HG02588 (cell line): ENCODE results near the gene BRWD1.
"Not testable (repeated sequence)": the region's sequence is repeated elsewhere in the genome, so short reads cannot be mapped to it uniquely, and the experiment has no call there.

Source experiments
- ATAC-seq: cut with Tn5 transposase; IDR thresholded peaks from one replicate; pipeline ENCODE4 v1.9.1; 2021; ENCODE audit warnings: mild to moderate bottlenecking, moderate library complexity; ENCODE audit not compliant: unreplicated experiment

Gene BRWD1

GRCh38 chr21:39176271-39176709, 137.1 kb downstream of the BRWD1 start:
- ATAC-seq, result no peak

- no peak for ATAC-seq
Measured at GRCh38 chr21:39175665-39176064, 137.8 kb downstream of the BRWD1 start.

- ATAC-seq, result no peak
Measured at GRCh38 chr21:39175154-39175553, 138.3 kb downstream of the BRWD1 start.

GRCh38 chr21:39173716-39174680, 139.4 kb downstream of the BRWD1 start:
- ATAC-seq, result no peak

GRCh38 chr21:39169906-39170305, 143.5 kb downstream of the BRWD1 start:
- no peak for ATAC-seq

GRCh38 chr21:39168800-39169199, 144.6 kb downstream of the BRWD1 start:
- no peak for ATAC-seq

- no peak for ATAC-seq
Measured at GRCh38 chr21:39164523-39164922, 148.9 kb downstream of the BRWD1 start.

- ATAC-seq, result no peak
Measured at GRCh38 chr21:39161064-39161463, 152.4 kb downstream of the BRWD1 start.

GRCh38 chr21:39159342-39160063, 153.9 kb downstream of the BRWD1 start:
- ATAC-seq, result no peak

GRCh38 chr21:39157241-39157640, 156.2 kb downstream of the BRWD1 start:
- not testable (repeated sequence) for ATAC-seq

- no peak for ATAC-seq
Measured at GRCh38 chr21:39156024-39156423, 157.4 kb downstream of the BRWD1 start.

- no peak for ATAC-seq
Measured at GRCh38 chr21:39155578-39155977, 157.9 kb downstream of the BRWD1 start.

- no peak for ATAC-seq
Measured at GRCh38 chr21:39153842-39154241, 159.6 kb downstream of the BRWD1 start.

GRCh38 chr21:39153373-39153772, 160.1 kb downstream of the BRWD1 start:
- ATAC-seq, result no peak

- ATAC-seq, result no peak
Measured at GRCh38 chr21:39152271-39152670, 161.2 kb downstream of the BRWD1 start.

GRCh38 chr21:39150877-39151276, 162.6 kb downstream of the BRWD1 start:
- ATAC-seq, result no peak

- no peak for ATAC-seq
Measured at GRCh38 chr21:39150316-39150715, 163.1 kb downstream of the BRWD1 start.

GRCh38 chr21:39149882-39150281, 163.6 kb downstream of the BRWD1 start:
- no peak for ATAC-seq

GRCh38 chr21:39148975-39149374, 164.5 kb downstream of the BRWD1 start:
- no peak for ATAC-seq

- ATAC-seq, result no peak
Measured at GRCh38 chr21:39144191-39144590, 169.2 kb downstream of the BRWD1 start.

- no peak for ATAC-seq
Measured at GRCh38 chr21:39142972-39143371, 170.5 kb downstream of the BRWD1 start.

- no peak for ATAC-seq
Measured at GRCh38 chr21:39141502-39141901, 171.9 kb downstream of the BRWD1 start.
